AG10803 (cell line): ENCODE results near the gene HLA-G.

Experiments used
- DNase-seq: peaks from one replicate; pipeline ENCODE4 v3.0.0; 2010; ENCODE audit warnings: low read depth
- H3K4me3 ChIP-seq: 2 replicates; pipeline ENCODE4 v1.5.1; 2011; ENCODE audit warnings: mild to moderate bottlenecking, low read length, control low read depth
- CTCF ChIP-seq: conservative IDR thresholded peaks from 2 replicates; pipeline ENCODE4 v1.5.1; 2011; ENCODE audit warnings: mild to moderate bottlenecking, low read length, control low read depth, inconsistent platforms

HLA-G gene

GRCh38 chr6:29816030-29816429 is 11.6 kb upstream of the HLA-G start:
- no peak for TF ChIP-seq CTCF
- no peak for DNase-seq

DNA sequence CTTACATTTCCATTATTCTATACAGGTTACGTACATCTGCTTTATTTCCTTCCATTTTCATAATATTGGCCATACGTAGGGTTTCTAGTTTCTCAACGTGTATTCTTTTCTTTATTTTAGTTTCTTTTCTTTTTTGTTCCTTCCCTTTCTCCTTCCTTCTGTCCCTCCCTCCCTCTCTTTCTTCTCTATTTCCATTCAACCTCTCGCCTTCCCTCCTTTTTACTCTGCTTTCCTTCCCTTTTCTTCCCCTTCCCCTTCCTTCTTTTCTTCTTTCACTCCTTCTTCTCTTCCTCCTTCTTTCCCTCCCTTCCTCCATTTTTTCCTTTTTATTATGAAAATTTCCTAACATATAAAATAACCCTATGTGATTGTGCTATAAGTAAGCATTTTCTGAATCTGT is 8.7 kb upstream of the HLA-G start:
- DNase-seq: no peak

More at GRCh38 chr6:29816030-29816429, 11.6 kb upstream of the HLA-G start:
- no peak overlapping the region for H3K4me3 ChIP-seq

DNA sequence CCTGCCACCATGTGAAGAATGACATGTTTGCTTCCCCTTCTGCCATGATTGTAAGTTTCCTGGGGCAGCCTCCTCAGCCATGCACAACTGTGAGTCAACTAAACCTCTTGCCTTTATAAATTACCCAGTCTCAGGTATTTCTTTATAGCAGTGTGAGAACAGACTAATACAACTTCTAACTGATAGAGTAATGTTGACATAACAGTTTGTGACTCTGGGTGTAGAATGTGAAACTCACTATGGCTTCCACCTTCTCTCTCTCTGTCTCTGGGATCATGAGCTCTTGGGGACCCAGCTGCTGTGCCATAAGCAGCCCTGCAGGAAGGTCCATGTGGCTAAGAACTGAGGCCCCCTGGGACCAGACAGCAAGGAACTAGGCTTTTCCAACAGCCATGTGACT is 3.5 kb upstream of the HLA-G start:
- DNase-seq: no peak
- no peak for TF ChIP-seq CTCF
- no peak overlapping the region for H3K4me3 ChIP-seq

More for the DNA sequence above, 8.7 kb upstream of the HLA-G start:
- TF ChIP-seq CTCF: no peak
- no peak overlapping the region for H3K4me3 ChIP-seq

DNA sequence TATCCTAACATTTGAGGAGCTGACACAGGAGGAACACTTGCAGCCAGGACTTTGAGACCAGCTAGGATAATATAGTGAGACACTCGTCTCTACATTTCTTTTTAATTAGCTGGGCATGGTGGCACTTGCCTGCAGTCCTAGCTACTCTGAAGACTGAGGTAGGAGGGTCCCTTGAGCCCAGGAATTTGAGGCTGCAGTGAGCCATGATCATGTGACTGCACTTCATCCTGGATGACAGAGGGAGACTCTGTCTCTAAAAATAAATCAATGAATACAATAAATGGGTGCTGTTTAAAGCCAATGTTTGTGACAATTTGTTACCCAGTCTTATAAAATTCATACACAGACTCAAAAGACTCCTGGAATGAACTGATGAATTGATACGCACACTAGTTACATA is 1.8 kb upstream of the HLA-G start:
- TF ChIP-seq CTCF: no peak
- no peak for DNase-seq
- no peak overlapping the region for H3K4me3 ChIP-seq

DNA sequence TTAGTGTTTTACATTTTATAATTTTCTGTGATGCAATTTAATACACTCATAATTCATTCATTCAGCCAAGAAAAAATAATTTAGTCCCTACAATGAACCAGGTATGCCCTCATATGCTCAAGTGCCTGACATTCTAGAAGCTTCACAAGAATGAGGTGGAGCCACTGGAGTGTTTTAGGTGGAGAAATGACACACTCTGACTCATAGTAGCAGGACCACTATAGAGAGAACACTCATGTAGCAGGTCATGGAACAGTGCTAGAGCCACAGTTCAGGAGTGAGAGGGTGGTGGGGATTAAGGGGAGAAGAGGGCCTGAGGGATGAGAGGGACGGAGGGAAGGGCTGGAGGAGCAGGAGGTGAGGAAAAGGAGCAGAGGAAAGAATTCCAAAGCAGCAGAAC is 1.4 kb upstream of the HLA-G start:
- TF ChIP-seq CTCF: no peak
- no peak overlapping the region for H3K4me3 ChIP-seq
- DNase-seq: no peak

GRCh38 chr6:29828471-29828797 is 809 bp downstream of the HLA-G start:
- H3K4me3 ChIP-seq: no peak overlapping the region

GRCh38 chr6:29829766-29830165 is 2.1 kb downstream of the HLA-G start:
- no peak for DNase-seq
- no peak overlapping the region for H3K4me3 ChIP-seq
- no peak for TF ChIP-seq CTCF

More at GRCh38 chr6:29828471-29828797, 809 bp downstream of the HLA-G start:
- DNase-seq: no peak
- TF ChIP-seq CTCF: no peak
